A673 (cell line): ENCODE results near the gene GRIN2A.

Experiments
- CTCF ChIP-seq: fragments of 300-800, 200-600 bp; sonication (generic); conservative IDR thresholded peaks from 2 replicates; pipeline ENCODE4 v1.5.1; 2017; ENCODE audit warnings: low read depth, mild to moderate bottlenecking, antibody characterized with exemption, low read length, moderate library complexity, mixed read lengths
- EZH2 ChIP-seq: fragments of 200-600 bp; sonication (generic); IDR thresholded peaks from 2 replicates; pipeline ENCODE4 v1.6.1; 2017; ENCODE audit warnings: borderline replicate concordance, low read depth, mild to moderate bottlenecking, mixed read lengths, antibody characterized with exemption, low read length; ENCODE audit not compliant: poor library complexity, severe bottlenecking

- TF ChIP-seq CTCF (no peak), EZH2 (no peak)
Measured at GRCh38 chr16:10228779-10229178, 46.6 kb upstream of the GRIN2A start.
